GM12892 (cell line): Measurements from ENCODE around the gene ARHGAP32.

Source experiments
- DNase-seq: peaks from one replicate; pipeline ENCODE4 v3.0.0; 2011; ENCODE audit not compliant: insufficient read length
- FAIRE-seq: peaks from 2 replicates; lab custom pipeline; 2011; peaks lifted over from hg19 to GRCh38; lab: Jason Lieb, UNC
- POLR2A ChIP-seq: IDR thresholded peaks from 2 replicates; pipeline ENCODE4 v1.6.1; 2011; ENCODE audit warnings: low read depth, low read length, control low read depth
- POLR2AphosphoS5 ChIP-seq: IDR thresholded peaks from 2 replicates; pipeline ENCODE4 v1.6.1; 2011; ENCODE audit warnings: low read depth, low read length, control low read depth
- TAF1 ChIP-seq: IDR thresholded peaks from 2 replicates; pipeline ENCODE4 v1.6.1; 2011; ENCODE audit warnings: low read depth, mild to moderate bottlenecking, control low read depth, low read length, borderline replicate concordance

The ARHGAP32 gene

DNA sequence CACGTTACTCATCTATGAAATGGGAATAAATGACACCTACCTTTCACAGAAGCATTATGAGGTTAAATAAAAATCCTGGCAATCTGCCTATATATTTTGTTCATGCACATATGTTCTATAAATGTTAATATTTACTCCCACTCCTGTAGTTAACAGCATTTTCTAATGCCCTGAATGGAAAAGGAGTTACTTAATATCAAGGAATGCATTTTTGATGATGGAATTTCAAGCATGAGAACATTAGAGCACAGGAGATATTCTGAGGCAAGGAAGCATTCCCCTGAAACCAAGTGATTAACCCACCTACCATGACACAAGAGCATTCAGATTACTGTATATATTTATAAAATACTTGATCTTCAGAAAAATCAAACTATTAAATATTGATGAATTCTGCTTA is 102.1 kb downstream of the ARHGAP32 start:
- FAIRE-seq (no peak), DNase-seq (no peak)
- TF ChIP-seq POLR2AphosphoS5 (no peak), POLR2A (no peak), TAF1 (no peak)

DNA sequence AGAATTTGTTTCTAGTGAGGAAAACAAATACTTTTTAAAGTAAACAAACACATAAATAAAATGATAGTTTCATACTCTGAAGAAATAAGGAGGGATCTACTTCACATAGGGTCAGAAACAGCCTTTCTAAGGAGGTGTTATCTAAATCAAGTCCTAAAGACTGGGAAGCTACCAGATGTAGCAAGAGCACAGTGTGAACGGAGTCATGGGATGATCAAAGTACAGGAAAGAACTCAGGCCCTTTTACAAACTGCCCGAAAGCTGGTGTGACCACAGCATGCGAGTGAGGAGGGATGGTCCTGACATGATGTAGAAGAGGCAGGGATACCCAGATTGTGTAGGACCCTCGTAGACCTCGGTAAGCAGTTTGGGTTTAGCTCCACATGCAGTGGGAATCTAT is 102.8 kb downstream of the ARHGAP32 start:
- TF ChIP-seq TAF1 (no peak), POLR2AphosphoS5 (no peak), POLR2A (no peak)
- DNase-seq, result no peak
- FAIRE-seq, result no peak

GRCh38 chr11:129086976-129087375 is 105.1 kb downstream of the ARHGAP32 start:
- FAIRE-seq (no peak), DNase-seq (no peak)
- TF ChIP-seq TAF1 (no peak), POLR2A (no peak), POLR2AphosphoS5 (no peak)

GRCh38 chr11:129077191-129077590 is 114.9 kb downstream of the ARHGAP32 start:
- FAIRE-seq (no peak), DNase-seq (no peak)
- no peak for TF ChIP-seq TAF1
- no peak for TF ChIP-seq POLR2A

DNA sequence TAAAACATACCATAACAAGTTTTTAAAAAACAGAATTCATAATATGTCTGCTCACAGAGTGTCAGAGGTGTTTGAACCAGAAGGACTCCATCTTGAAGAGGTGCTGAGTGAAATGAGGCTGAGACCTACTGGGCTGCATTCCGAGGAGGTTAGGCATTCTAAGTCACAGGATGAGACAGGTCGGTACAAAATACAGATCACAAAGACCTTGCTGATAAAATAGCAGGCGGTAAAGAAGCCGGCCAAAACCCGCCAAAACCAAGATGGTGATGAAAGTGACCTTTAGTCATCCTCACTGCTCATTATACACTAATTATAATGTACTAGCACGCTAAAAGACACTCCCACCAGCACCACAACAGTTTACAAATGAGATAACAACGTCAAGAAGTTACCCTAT is 116.4 kb downstream of the ARHGAP32 start:
- DNase-seq, result no peak
- no peak for FAIRE-seq

GRCh38 chr11:129067454-129067853 is 124.7 kb downstream of the ARHGAP32 start:
- no peak for FAIRE-seq
- DNase-seq, result no peak

More for the DNA sequence above, 116.4 kb downstream of the ARHGAP32 start:
- TF ChIP-seq POLR2A, result no peak
- TF ChIP-seq TAF1, result no peak
- no peak for TF ChIP-seq POLR2AphosphoS5

GRCh38 chr11:129066229-129066628 is 125.9 kb downstream of the ARHGAP32 start:
- TF ChIP-seq TAF1, result no peak
- TF ChIP-seq POLR2A, result no peak
- no peak for TF ChIP-seq POLR2AphosphoS5
- DNase-seq (no peak), FAIRE-seq (no peak)

More at GRCh38 chr11:129067454-129067853, 124.7 kb downstream of the ARHGAP32 start:
- TF ChIP-seq TAF1 (no peak), POLR2AphosphoS5 (no peak), POLR2A (no peak)

DNA sequence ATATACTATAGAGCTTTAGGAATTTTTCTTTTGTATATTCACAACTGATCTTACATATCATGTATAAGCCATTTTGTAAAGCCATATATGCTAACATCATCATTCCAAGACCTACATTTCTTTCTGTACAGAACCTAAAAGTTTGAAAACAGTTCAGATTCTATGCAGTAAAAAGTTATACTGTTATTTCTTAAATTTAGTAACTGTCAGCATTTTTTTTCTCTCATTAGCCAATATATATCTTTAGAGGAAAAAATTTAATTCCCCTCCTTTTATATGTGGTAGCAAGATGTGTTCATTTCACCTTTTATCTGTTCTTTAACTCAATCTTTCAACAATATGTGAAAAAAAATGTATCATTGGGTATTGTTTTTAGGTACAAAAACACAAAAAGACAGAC is 129.0 kb downstream of the ARHGAP32 start:
- TF ChIP-seq POLR2A (no peak), POLR2AphosphoS5 (no peak), TAF1 (no peak)
- FAIRE-seq (no peak), DNase-seq (no peak)

- FAIRE-seq (no peak), DNase-seq (no peak)
- no peak for TF ChIP-seq TAF1
- TF ChIP-seq POLR2A, result no peak
- no peak for TF ChIP-seq POLR2AphosphoS5
Measured at GRCh38 chr11:129061492-129062230, 130.5 kb downstream of the ARHGAP32 start.

GRCh38 chr11:129056916-129057315 is 135.2 kb downstream of the ARHGAP32 start:
- no peak for TF ChIP-seq TAF1
- TF ChIP-seq POLR2AphosphoS5, result no peak
- TF ChIP-seq POLR2A, result no peak
- no peak for FAIRE-seq

DNA sequence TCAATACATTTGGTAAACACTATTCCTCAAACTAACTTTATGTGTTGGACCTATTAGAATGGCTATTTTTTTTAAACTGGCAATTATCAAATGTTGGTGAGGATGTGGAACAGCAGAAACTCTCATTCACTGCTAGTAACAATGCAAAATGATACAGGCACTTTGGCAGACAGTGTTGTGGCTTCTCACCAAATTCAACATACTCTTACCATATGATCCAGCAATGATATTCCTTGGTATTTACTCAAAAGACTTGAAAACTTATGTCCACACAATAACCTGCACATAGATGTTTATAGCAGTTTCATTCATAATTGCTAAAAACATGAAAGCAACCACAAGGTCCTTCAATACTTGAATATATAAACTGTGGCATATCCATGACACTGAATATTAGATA is 136.9 kb downstream of the ARHGAP32 start:
- TF ChIP-seq POLR2A (no peak), POLR2AphosphoS5 (no peak), TAF1 (no peak)
- DNase-seq (no peak), FAIRE-seq (no peak)

More at GRCh38 chr11:129056916-129057315, 135.2 kb downstream of the ARHGAP32 start:
- DNase-seq, result no peak

GRCh38 chr11:129048911-129049310 is 143.2 kb downstream of the ARHGAP32 start:
- no peak for DNase-seq
- TF ChIP-seq POLR2A (no peak), TAF1 (no peak), POLR2AphosphoS5 (no peak)
- FAIRE-seq, result no peak

DNA sequence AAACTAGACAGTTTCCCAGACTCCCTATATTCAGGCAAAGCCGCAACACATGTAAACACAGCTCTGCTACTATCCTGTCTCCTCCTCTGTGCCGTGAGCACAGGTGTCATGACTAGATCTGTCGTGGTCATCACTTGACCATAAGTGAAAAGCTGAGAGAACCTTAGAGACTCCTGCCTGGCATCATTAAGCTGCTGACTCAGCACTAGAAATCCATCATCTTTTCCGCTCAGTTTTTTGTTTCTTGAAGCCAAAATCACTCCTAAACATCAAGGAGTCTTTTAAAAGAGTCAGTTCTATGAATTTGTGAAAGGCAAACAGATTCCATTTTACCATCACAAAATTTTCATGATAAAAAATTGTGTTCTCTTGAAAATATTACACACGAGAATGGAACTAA is 147.0 kb downstream of the ARHGAP32 start:
- FAIRE-seq, result no peak
- DNase-seq, result no peak
- no peak for TF ChIP-seq POLR2A
- no peak for TF ChIP-seq POLR2AphosphoS5
- TF ChIP-seq TAF1, result no peak
